CD1c-positive myeloid dendritic cell (primary cell): Measurements from ENCODE around the gene BCL2A1.
A peak's percentile ranks its signal among the peaks of the same experiment; 100 is the strongest.
"Not testable (repeated sequence)": the region's sequence is repeated elsewhere in the genome, so short reads cannot be mapped to it uniquely, and the experiment has no call there.

Source experiments
- DNase-seq: peaks from one replicate; pipeline ENCODE4 v3.0.0-alpha.2; 2016; ENCODE audit errors: extremely low spot score

The BCL2A1 gene

DNA sequence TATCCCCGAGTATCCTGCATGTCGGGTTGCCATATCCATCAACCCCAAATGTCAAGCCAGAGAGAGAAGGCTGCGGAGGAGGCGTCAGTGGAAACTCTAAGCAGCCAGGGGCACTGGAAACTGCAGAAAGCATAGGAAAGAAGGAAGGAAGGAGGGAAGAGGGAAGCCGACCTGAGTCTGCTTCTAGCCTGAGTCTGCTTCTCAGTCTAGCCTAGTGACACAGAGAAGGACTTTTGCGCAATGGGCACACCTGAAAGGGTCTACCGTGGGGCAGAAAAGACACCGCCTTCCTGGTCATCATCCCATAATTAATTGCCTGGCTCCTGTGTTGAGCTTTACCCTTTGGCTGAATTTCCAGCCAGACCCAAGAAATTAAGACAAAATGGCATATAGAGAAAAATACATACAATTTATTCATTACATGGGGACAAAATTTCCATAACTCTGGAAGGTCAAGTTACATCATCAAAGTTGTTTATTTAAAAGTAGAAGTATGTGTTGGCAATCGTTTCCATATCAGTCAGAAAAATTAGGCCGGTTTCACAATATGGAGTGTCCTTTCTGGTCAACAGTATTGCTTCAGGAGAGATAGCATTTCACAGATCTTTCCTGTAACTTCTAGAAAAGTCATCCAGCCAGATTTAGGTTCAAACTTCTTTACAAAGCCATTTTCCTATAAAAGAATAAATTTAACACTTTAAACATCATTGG is 10.3 kb downstream of the BCL2A1 start:
- DNase-seq: peak; percentile 83

DNA sequence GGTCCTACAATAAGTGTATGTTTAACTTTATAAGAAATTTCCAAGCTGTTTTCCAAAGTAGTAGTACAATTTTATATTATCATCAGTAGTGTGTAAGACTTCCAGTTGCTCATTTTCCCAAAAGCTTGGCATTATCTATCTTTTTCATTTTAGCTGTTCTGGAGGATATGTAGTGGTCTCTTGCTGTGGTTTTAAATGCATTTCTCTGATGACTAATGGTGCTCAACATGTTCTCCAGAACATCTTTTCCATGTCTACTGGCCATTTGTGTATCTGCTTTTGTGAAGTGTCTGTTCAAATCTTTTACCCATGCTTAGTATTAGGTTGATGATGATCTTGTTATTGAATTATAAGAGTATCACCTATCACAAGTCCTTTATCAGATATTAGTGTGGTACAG is 13.3 kb downstream of the BCL2A1 start:
- no peak for DNase-seq

DNA sequence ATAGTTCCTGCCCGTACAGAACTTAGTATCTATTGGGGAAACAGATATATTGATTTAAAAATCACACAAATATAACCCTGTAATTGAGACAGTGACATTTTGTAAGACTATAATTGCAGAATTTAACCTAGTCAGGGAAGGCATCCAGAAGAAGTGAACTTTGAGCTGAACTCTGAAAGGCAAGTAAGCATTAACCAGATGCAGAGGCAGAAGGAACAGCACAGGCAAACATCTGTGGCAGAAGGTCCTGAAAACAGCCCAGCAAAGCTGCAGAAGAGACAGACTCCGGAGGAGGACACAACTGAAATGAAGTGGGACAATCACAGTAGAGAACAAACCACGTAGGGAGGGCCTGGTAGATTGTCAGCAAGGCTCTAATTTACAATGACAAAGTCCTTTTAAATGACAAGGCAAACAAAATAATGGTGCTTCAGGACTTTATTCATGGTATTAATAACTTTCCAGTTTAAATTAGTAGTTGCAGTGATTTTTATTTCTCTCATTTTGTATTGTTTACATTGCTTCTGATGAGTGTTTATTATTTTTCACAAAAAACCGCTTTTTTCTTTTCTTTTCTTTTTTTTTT is 14.5 kb downstream of the BCL2A1 start:
- no peak for DNase-seq

DNA sequence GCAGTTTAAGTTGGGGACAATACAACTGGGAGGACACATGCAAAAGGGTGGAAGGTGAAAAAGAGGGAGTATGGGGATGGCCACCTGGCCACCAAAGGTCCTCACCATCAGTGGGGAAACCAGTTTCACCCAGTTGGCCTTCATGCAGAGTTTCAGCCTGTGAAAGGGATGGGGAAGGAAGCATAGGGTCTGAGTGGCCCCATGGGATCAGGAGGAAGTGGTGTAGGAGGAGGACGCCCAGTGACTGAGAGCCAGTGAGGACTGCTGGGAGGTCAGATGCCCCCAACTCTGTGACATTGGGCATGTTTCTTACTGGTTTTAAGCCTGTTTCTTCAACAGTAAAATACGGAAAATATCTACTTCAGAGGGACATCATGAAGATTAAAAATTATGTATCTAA is 16.3 kb downstream of the BCL2A1 start:
- DNase-seq: peak; percentile 67

GRCh38 chr15:79953951-79954444 is 17.0 kb downstream of the BCL2A1 start:
- peak; percentile 84 for DNase-seq

DNA sequence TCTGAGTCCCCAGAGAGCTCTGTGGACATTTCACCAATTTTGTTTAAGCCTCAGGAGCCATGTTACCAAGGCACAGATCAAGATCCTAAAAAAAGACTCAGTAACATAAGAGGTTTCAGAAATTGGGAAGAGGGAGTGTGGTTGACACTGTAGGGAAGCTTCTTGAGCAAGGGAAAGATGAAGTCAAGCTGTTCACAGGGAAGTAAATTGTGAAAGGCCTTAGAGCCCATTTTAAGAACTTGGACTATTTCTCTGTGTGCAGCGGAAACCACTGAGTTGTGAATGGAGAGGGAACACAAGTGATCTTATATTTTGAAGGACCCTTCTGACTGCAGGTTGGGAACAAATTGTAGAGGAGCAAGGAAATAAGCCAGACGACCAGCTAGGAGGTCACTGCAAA is 18.7 kb downstream of the BCL2A1 start:
- peak; percentile 83 for DNase-seq

DNA sequence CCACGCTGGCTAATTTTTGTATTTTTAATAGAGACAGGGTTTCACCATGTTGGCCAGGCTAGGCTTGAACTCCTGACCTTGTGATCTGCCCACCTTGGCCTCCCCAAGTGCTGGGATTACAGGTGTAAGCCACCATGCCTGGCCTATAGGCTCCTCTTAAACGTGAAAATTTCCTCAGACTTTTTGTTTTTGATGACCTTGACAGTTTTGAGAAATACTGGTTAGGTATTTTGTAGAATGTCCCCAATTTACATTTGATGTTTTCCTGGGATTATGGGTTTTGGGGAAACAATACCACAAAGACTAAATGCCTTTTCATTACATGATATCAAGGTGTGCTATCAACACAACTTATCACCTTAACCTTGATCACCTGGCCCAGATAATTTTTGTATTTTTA is 20.7 kb downstream of the BCL2A1 start:
- no peak for DNase-seq

DNA sequence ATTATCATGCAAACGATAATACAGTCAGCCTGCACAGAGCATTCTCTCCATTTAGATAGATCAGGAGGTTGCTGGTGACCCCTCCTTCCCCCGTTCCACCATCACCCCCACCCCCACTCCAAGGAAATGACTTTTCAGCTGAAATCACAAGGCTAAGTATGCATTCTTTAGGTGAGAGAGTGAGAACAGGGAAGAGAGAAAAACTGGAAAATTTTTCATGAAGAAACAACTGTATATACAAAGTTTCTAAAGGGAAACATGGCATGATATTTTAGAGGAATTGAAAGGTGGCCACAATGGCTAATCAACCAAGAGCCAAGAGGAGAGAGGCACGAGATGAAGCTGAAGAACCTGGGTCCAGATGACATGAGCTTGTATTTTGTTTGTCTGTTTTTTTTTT is 22.2 kb downstream of the BCL2A1 start:
- peak; percentile 47 for DNase-seq

DNA sequence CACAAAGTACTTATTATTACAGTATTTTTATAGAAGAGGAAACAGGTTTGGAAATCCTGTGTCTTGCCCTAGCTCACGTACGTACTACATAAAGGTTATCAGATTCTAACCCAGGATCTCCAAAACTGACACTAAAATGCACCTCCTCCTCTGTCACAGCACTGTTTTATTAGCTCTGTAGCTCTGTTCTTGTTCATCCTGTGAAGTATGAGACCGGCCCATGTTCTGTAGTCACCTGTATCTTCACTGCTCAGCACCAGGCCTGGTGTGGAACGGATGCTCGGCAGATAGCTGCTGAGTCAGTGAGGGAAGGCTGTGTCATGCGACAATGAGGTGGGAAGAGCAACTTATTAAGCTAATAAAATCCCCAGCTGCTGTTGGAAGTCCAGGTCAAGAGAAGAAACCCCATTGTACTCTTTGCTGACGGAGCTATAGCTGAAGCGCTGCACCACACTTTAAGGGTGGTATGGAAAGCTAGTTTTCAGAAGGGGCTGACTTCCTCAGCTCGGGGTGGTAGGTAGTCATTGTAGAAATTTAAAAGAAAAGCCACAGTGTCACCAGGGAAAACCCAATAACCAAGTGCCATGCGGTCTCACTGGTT is 22.8 kb downstream of the BCL2A1 start:
- no peak for DNase-seq

GRCh38 chr15:79947009-79947408 is 24.0 kb downstream of the BCL2A1 start:
- no peak for DNase-seq

DNA sequence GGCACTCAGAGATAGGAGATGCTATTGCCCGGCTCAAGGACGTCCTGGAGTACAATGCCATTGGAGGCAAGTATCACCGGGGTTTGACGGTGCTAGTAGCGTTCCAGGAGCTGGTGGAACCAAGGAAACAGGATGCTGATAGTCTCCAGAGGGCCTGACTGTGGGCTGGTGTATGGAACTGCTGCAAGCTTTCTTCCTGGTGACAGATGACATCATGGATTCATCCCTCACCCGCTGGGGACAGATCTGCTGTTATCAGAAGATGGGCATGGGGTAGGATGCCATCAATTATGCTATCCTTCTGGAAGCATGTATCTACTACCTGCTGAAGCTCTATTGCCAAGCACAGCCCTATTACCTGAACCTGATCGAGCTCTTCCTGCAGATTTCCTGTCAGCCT is 26.4 kb downstream of the BCL2A1 start:
- no peak for DNase-seq

- no peak for DNase-seq
Observed at GRCh38 chr15:79943820-79944219, 27.2 kb downstream of the BCL2A1 start.

GRCh38 chr15:79942741-79943481 is 28.1 kb downstream of the BCL2A1 start:
- peak; percentile 81 for DNase-seq

DNA sequence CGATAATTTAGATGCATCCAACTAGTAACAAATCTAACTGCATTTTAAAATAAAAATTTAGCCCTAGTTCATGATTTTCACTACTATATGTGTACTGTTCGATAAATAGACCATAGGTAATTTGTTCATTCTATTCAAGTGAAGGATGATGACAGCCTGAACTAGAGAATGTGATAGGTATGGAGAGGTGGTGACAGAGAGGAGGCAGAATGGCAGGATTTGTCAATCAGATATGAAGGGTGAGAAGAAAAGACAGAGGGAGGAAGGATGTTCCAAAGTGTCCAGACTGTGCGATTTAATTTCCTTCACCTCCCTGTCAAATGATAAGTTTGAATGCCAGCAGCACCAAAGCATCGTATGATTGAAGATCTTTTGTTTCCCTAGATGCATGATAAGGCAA is 31.6 kb downstream of the BCL2A1 start:
- no peak for DNase-seq

GRCh38 chr15:79938143-79938542 is 32.9 kb downstream of the BCL2A1 start:
- no peak for DNase-seq

DNA sequence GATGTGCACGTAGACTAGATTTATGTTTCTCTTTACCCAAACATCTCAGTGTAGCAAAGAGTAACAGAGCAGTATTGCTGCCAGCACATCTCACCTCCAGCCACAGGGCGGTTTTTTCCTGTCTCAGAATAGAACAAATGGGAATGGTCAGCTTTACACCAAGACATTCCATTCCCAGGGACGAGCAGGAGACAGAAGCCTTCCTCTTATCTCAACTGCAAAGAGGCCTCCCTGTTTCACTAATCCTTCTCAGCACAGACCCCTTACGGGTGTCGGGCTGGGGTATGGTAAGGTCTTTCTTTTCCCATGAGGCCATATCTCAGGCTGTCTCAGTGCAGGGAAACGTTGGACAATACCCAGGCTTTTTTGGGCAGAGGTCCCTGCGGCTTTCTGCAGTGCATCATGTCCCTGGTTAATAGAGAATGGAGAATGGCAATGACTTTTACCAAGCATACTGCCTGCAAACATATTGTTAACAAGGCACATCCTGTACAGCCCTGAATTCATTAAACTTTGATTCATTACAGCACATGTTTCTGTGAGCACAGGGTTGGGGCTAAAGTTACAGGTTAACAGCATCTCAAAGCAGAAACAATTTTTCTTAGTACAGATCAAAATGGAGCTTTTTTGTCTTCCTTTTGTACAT is 35.3 kb downstream of the BCL2A1 start:
- DNase-seq: not testable (repeated sequence)

GRCh38 chr15:79933231-79933630 is 37.8 kb downstream of the BCL2A1 start:
- no peak for DNase-seq

DNA sequence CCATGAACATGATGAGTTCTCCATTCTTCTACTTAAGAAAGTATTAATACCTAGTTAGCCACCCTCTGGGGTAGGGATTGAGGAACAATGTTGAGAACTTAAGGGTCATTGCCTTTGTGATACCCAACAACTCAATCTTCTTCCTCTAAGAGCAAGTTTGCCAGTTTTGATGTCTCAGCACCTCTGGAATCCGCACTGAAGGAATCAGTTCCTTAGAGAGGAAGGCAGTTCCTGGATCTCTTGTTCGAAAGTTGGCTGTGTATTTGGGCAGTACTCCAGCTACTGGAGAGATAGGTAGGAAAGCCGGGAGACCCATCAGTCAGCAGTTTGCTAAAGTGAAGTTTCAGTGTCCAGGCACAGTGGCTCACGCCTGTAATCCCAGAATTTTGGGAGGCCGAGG is 38.5 kb downstream of the BCL2A1 start:
- DNase-seq: peak; percentile 80

DNA sequence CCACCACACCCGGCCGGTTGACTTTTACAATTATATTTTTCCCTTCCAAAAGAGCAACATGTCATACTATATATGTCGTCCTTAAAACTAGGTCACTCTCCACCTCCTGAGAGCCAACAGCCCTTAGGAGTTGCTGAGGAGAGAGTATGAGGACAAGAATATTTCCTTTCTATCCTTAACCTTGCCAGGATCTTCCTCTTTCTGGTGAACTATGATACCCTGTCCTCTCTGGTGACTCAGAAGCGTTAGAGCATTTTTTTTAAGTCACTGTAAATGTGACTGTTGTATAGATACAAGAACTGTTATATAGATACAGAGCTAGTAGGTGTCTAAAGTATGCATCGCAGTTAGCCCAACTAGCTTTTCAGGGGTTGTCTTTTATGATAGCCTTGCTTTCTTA is 40.5 kb downstream of the BCL2A1 start:
- peak; percentile 70 for DNase-seq

- no peak for DNase-seq
Observed at GRCh38 chr15:79929412-79929811, 41.6 kb downstream of the BCL2A1 start.

GRCh38 chr15:79926116-79926515 is 44.9 kb downstream of the BCL2A1 start:
- DNase-seq: not testable (repeated sequence)

GRCh38 chr15:79924379-79924778 is 46.6 kb downstream of the BCL2A1 start:
- DNase-seq: no peak
